B cell (primary cell): ENCODE results near the gene MOGAT2. TPM values are rescaled to one million over a fixed set of nuclear protein-coding genes. Genes with fewer than 3 reads are reported as not detected.
"Not testable (repeated sequence)": the region's sequence is repeated elsewhere in the genome, so short reads cannot be mapped to it uniquely, and the experiment has no call there.

Source experiments
- ATAC-seq: fragments of 200-7000 bp; cut with Tn5 transposase; one replicate; pipeline ENCODE4 v1.10.0; 2021; ENCODE audit warnings: low read depth, mild to moderate bottlenecking, moderate number of reproducible peaks, moderate library complexity
- CTCF ChIA-PET: fragments of 350-600 bp; sonication (Branson Sonifier 250); formaldehyde crosslinking; loops from one replicate; lab custom pipeline; 2021; ENCODE audit warnings: antibody characterized with exemption, inconsistent platforms; lab: Charles Lee
- POLR2A ChIA-PET: fragments of 350-600 bp; sonication (Branson Sonifier 250); formaldehyde crosslinking; loops from one replicate; lab custom pipeline; 2021; ENCODE audit warnings: antibody characterized with exemption; lab: Charles Lee
- DNase-seq: peaks from one replicate; pipeline ENCODE4 v3.0.0; 2013
- H2AFZ ChIP-seq: 2 replicates; pipeline ENCODE4 v1.6.1; 2012; ENCODE audit warnings: mild to moderate bottlenecking, low read depth, low read length; ENCODE audit not compliant: insufficient read depth, poor library complexity, severe bottlenecking
- H3K27ac ChIP-seq, 2 donors: 1 replicate in 1 of 2; 2 replicates in 1 of 2; pipeline ENCODE4 v1.5.1; 2012 to 2013; ENCODE audit warnings: low read length in 2 of 2, mild to moderate bottlenecking in 2 of 2, moderate library complexity in 1 of 2
- H3K27me3 ChIP-seq, 4 experiments: fragments of 200-600 bp in 1 of 4; sonication (generic) in 1 of 4; replicated peaks in 1 of 4; 1 replicate in 2 of 4; 2 replicates in 2 of 4; pipeline versions ENCODE4 v1.6.1 to v1.7.0; 2013 to 2016; ENCODE audit warnings: low read length in 3 of 4, mild to moderate bottlenecking in 2 of 4, mixed read lengths in 1 of 4, moderate library complexity in 1 of 4; ENCODE audit not compliant: insufficient read depth in 4 of 4, control insufficient read depth in 3 of 4; ENCODE audit errors: control extremely low read depth in 1 of 4
- H3K36me3 ChIP-seq, 2 experiments: replicated peaks in 1 of 2; 1 replicate in 1 of 2; 2 replicates in 1 of 2; pipeline versions ENCODE4 v1.6.1 to v1.7.1; 2013; ENCODE audit warnings: low read length in 1 of 2; ENCODE audit not compliant: insufficient read depth in 2 of 2, control insufficient read depth in 1 of 2; ENCODE audit errors: control extremely low read depth in 1 of 2, extremely low read depth in 1 of 2
- H3K4me1 ChIP-seq, 2 donors: fragments of 200-600 bp in 1 of 2; sonication (generic) in 1 of 2; 1 replicate in 1 of 2; 2 replicates in 1 of 2; pipeline versions ENCODE4 v1.5.1 to v1.6.1; 2013 to 2017; ENCODE audit warnings: low read length in 2 of 2; ENCODE audit not compliant: control insufficient read depth in 2 of 2, insufficient read depth in 2 of 2
- H3K4me2 ChIP-seq: replicated peaks from 2 replicates; pipeline ENCODE3; 2012; ENCODE audit warnings: mild to moderate bottlenecking, low read depth, low read length; ENCODE audit not compliant: poor library complexity, severe bottlenecking
- H3K4me3 ChIP-seq, 5 experiments: fragments of 200-600 bp in 1 of 5; sonication (generic) in 1 of 5; 1 replicate in 3 of 5; 2 replicates in 2 of 5; pipeline versions ENCODE4 v1.5.1 to v1.7.0; 2011 to 2016; ENCODE audit warnings: low read length in 4 of 5, mild to moderate bottlenecking in 4 of 5, low read depth in 2 of 5, control low read depth in 1 of 5, moderate library complexity in 1 of 5; ENCODE audit not compliant: insufficient read depth in 1 of 5; ENCODE audit errors: control extremely low read depth in 1 of 5, extremely low read depth in 1 of 5
- H3K79me2 ChIP-seq: fragments of 200-600 bp; sonication (generic); one replicate; pipeline ENCODE4 v1.6.0; 2016; ENCODE audit warnings: low read length; ENCODE audit not compliant: control insufficient read depth, insufficient read depth
- H3K9ac ChIP-seq: fragments of 200-600 bp; sonication (generic); 2 replicates; pipeline ENCODE4 v1.6.1; 2017; ENCODE audit warnings: mild to moderate bottlenecking, low read length, moderate library complexity
- H3K9me3 ChIP-seq, 3 donors: one replicate each; pipeline versions ENCODE4 v1.6.1 to v1.7.1; 2013; ENCODE audit warnings: low read length in 2 of 3; ENCODE audit not compliant: control insufficient read depth in 2 of 3, insufficient read depth in 1 of 3; ENCODE audit errors: control extremely low read depth in 1 of 3
- H4K20me1 ChIP-seq: 2 replicates; pipeline ENCODE4 v1.6.0; 2012; ENCODE audit warnings: mild to moderate bottlenecking, low read length; ENCODE audit not compliant: insufficient read depth, control insufficient read depth, poor library complexity, severe bottlenecking
- H3K27ac Mint-ChIP-seq: one replicate; pipeline ENCODE4 v1.8.0; 2021; ENCODE audit warnings: mixed read lengths
- H3K27me3 Mint-ChIP-seq: one replicate; pipeline ENCODE4 v1.8.0; 2021; ENCODE audit warnings: mixed read lengths
- H3K4me1 Mint-ChIP-seq: one replicate; pipeline ENCODE4 v1.8.0; 2021; ENCODE audit warnings: mixed read lengths
- H3K4me3 Mint-ChIP-seq: one replicate; pipeline ENCODE4 v1.8.0; 2021; ENCODE audit warnings: mixed read lengths
- H3K9me3 Mint-ChIP-seq: one replicate; pipeline ENCODE4 v1.8.0; 2022; ENCODE audit warnings: mixed read lengths; ENCODE audit not compliant: insufficient read depth
- CTCF ChIP-seq: fragments of 200-600 bp; IDR thresholded peaks from one replicate; pipeline ENCODE4 v1.8.0; 2022; ENCODE audit warnings: antibody characterized with exemption, mild to moderate bottlenecking
- EZH2 ChIP-seq: IDR thresholded peaks from 2 replicates; pipeline ENCODE4 v1.6.1; 2012; ENCODE audit warnings: borderline replicate concordance, low read depth, mild to moderate bottlenecking, moderate library complexity, low read length; ENCODE audit not compliant: insufficient read depth, poor library complexity, severe bottlenecking
- WGBS: methylation state at CpG from one replicate; pipeline ENCODE4 v1.1.5; 2013; ENCODE audit warnings: missing lambda C conversion rate; ENCODE audit not compliant: insufficient coverage; 5-methylcytosine and 5-hydroxymethylcytosine counted together
- intact Hi-C: fragments of 100-400 bp; cut with micrococcal nuclease; formaldehyde crosslinking; loops from one replicate; pipeline ENCODE4 v1.10.0; 2022
- polyA plus RNA-seq: library from polyadenylated mRNA; depleted of rRNA; stranded (reverse); fragments of >200 nt; gene quantifications from 2 replicates; pipeline ENCODE4 v1.2.3, GENCODE V29; 2012
- total RNA-seq, 2 donors: library from RNA; stranded (reverse); fragments of 120-200 nt in 1 of 2; gene quantifications; 1 replicate in 1 of 2; 2 replicates in 1 of 2; pipeline versions ENCODE4 v1.2.3 to v1.2.4, GENCODE V29; 2013 to 2022

Gene MOGAT2
- total and polyA plus RNA-seq, 2 donors (not counting 1 experiment from before 2014, with no cell fraction given) = not detected

GRCh38 chr11:75679566-75679965, 38.1 kb upstream of the MOGAT2 start:
- ChIA-PET CTCF (no interaction called here), POLR2A (no interaction called here)
- intact Hi-C loops = no loop called here
- DNase-seq (no peak), ATAC-seq (no peak)
- Histone ChIP-seq H3K9me3 (peaks cover 0 to 1% (median 0%) of the 10 kb centered on the region in 3 donors), H3K4me1 (no peaks in the 10 kb centered on the region), H2AFZ (no peak overlapping the region), H3K79me2 (no peaks in the 10 kb centered on the region), H4K20me1 (no peaks in the 10 kb centered on the region), H3K27me3 (peaks cover 0 to 13% (median 0%) of the 10 kb centered on the region in 4 experiments), H3K36me3 (no peaks in the 10 kb centered on the region), H3K4me2 (no peak overlapping the region), H3K4me3 (no peak overlapping the region), H3K27ac (no peak overlapping the region), H3K9ac (no peak overlapping the region)
- Mint-ChIP-seq H3K27me3 (peaks cover 21% of the 10 kb centered on the region), H3K27ac (no peak overlapping the region), H3K4me3 (no peak overlapping the region), H3K9me3 (peaks cover 6% of the 10 kb centered on the region), H3K4me1 (peaks cover 5% of the 10 kb centered on the region)
- no peak for TF ChIP-seq EZH2
- TF ChIP-seq CTCF = no peak
- 86% methylated on average over 7 of the region's 11 CpGs for WGBS

GRCh38 chr11:75683856-75684255, 33.8 kb upstream of the MOGAT2 start:
- H3K4me3 Mint-ChIP-seq, H3K27me3 ChIP-seq, DNase-seq, ATAC-seq, H3K79me2 ChIP-seq, H4K20me1 ChIP-seq, H2AFZ ChIP-seq, H3K4me1 ChIP-seq, H3K4me1 Mint-ChIP-seq, H3K36me3 ChIP-seq, H3K27ac Mint-ChIP-seq, H3K4me3 ChIP-seq, POLR2A ChIA-PET, H3K27ac ChIP-seq, H3K9ac ChIP-seq, H3K4me2 ChIP-seq, intact Hi-C loops: not testable (repeated sequence)
- CTCF ChIA-PET = interaction anchor here (0.6 to 1.4 kb wide), 4 partner anchors 20 to 106 kb away, joined by 3 read pairs; no protein-coding TSS in a partner anchor
- WGBS = no CpG with 5 or more reads among the region's 1 CpG
- peaks cover 23% of the 10 kb centered on the region for H3K9me3 Mint-ChIP-seq
- H3K27me3 Mint-ChIP-seq = peaks cover 17% of the 10 kb centered on the region
- peaks cover 0 to 13% (median 6%) of the 10 kb centered on the region in 3 donors for H3K9me3 ChIP-seq
